ENCODE measurements around the gene CAMTA1. TPM values are rescaled to one million over a fixed set of nuclear protein-coding genes. Genes with fewer than 3 reads are reported as not detected.

Gene CAMTA1
- total RNA-seq, 1 donor from 2014 or later = 77.6 TPM

- no peak overlapping the region for H3K9ac ChIP-seq (ENCODE audit: low read length)
- H3K27ac Mint-ChIP-seq (ENCODE audit: unreplicated experiment) = no peak overlapping the region
- H3K4me3 ChIP-seq (ENCODE audit: insufficient read depth, low read depth, low read length) = no peak overlapping the region
- FAIRE-seq (no peak), DNase-seq (ENCODE audit: low read depth) (no peak)
- no peaks in the 10 kb centered on the region for H3K79me2 ChIP-seq (ENCODE audit: insufficient read depth, low read length)
- no peak overlapping the region for H3K4me2 ChIP-seq (ENCODE audit: low read length)
- no peaks in the 10 kb centered on the region for H4K20me1 ChIP-seq (ENCODE audit: insufficient read depth, low read length)
- H3K27me3 Mint-ChIP-seq (ENCODE audit: low read depth, unreplicated experiment) = peaks cover 42% of the 10 kb centered on the region
- no peak overlapping the region for H2AFZ ChIP-seq (ENCODE audit: low read depth, low read length)
- TF ChIP-seq CTCF (IDR thresholded peaks at IDR 0.05; ENCODE audit: insufficient read depth, low read depth, low read length) (no peak), EZH2 (IDR thresholded peaks at IDR 0.05; ENCODE audit: insufficient read depth, low read length) (no peak)
- no peak overlapping the region for H3K4me3 Mint-ChIP-seq (ENCODE audit: unreplicated experiment)
- H3K4me1 ChIP-seq (ENCODE audit: insufficient read depth, low read length) = no peaks in the 10 kb centered on the region
- H3K36me3 ChIP-seq (ENCODE audit: insufficient read depth, low read length) = no peaks in the 10 kb centered on the region
- H3K27ac ChIP-seq (ENCODE audit: low read depth, low read length) = no peak overlapping the region
- no peaks in the 10 kb centered on the region for H3K4me1 Mint-ChIP-seq (ENCODE audit: low read depth, unreplicated experiment)
- H3K9me3 Mint-ChIP-seq (ENCODE audit: unreplicated experiment) = peaks cover 3% of the 10 kb centered on the region
- peaks cover 11% of the 10 kb centered on the region for H3K27me3 ChIP-seq (ENCODE audit: insufficient read depth, low read length)
- H3K36me3 Mint-ChIP-seq (ENCODE audit: low read depth, unreplicated experiment) = peaks cover 4% of the 10 kb centered on the region
- no peaks in the 10 kb centered on the region for H3K9me3 ChIP-seq (ENCODE audit: insufficient read depth, low read depth, low read length)
Observed at GRCh38 chr1:7018826-7019225, 233.6 kb downstream of the CAMTA1 start.

- TF ChIP-seq CTCF (IDR thresholded peaks at IDR 0.05; ENCODE audit: insufficient read depth, low read depth, low read length) = no peak
- no peak for TF ChIP-seq EZH2 (IDR thresholded peaks at IDR 0.05; ENCODE audit: insufficient read depth, low read length)
- FAIRE-seq (no peak), DNase-seq (ENCODE audit: low read depth) (no peak)
- Histone ChIP-seq H3K9me3 (ENCODE audit: insufficient read depth, low read depth, low read length) (no peaks in the 10 kb centered on the region), H3K4me2 (ENCODE audit: low read length) (no peak overlapping the region), H3K79me2 (ENCODE audit: insufficient read depth, low read length) (no peaks in the 10 kb centered on the region), H4K20me1 (ENCODE audit: insufficient read depth, low read length) (no peaks in the 10 kb centered on the region), H3K4me3 (ENCODE audit: insufficient read depth, low read depth, low read length) (no peak overlapping the region), H3K27ac (ENCODE audit: low read depth, low read length) (no peak overlapping the region), H3K4me1 (ENCODE audit: insufficient read depth, low read length) (no peaks in the 10 kb centered on the region), H3K9ac (ENCODE audit: low read length) (no peak overlapping the region), H2AFZ (ENCODE audit: low read depth, low read length) (no peak overlapping the region), H3K27me3 (ENCODE audit: insufficient read depth, low read length) (peaks cover 11% of the 10 kb centered on the region), H3K36me3 (ENCODE audit: insufficient read depth, low read length) (no peaks in the 10 kb centered on the region)
- no peak overlapping the region for H3K4me3 Mint-ChIP-seq (ENCODE audit: unreplicated experiment)
- H3K27me3 Mint-ChIP-seq (ENCODE audit: low read depth, unreplicated experiment) = peaks cover 45% of the 10 kb centered on the region
- peaks cover 3% of the 10 kb centered on the region for H3K9me3 Mint-ChIP-seq (ENCODE audit: unreplicated experiment)
- H3K36me3 Mint-ChIP-seq (ENCODE audit: low read depth, unreplicated experiment) = peaks cover 4% of the 10 kb centered on the region
- no peak overlapping the region for H3K27ac Mint-ChIP-seq (ENCODE audit: unreplicated experiment)
- H3K4me1 Mint-ChIP-seq (ENCODE audit: low read depth, unreplicated experiment) = no peaks in the 10 kb centered on the region
Observed at GRCh38 chr1:7019510-7019909, 234.3 kb downstream of the CAMTA1 start.

- no peak overlapping the region for H2AFZ ChIP-seq (ENCODE audit: low read depth, low read length)
- Mint-ChIP-seq H3K27ac (ENCODE audit: unreplicated experiment) (no peak overlapping the region), H3K36me3 (ENCODE audit: low read depth, unreplicated experiment) (peaks cover 4% of the 10 kb centered on the region), H3K4me1 (ENCODE audit: low read depth, unreplicated experiment) (no peaks in the 10 kb centered on the region), H3K9me3 (ENCODE audit: unreplicated experiment) (peaks cover 3% of the 10 kb centered on the region), H3K27me3 (ENCODE audit: low read depth, unreplicated experiment) (peaks cover 43% of the 10 kb centered on the region), H3K4me3 (ENCODE audit: unreplicated experiment) (no peak overlapping the region)
- TF ChIP-seq EZH2 (IDR thresholded peaks at IDR 0.05; ENCODE audit: insufficient read depth, low read length) = no peak
- TF ChIP-seq CTCF (IDR thresholded peaks at IDR 0.05; ENCODE audit: insufficient read depth, low read depth, low read length) = no peak
- H3K9me3 ChIP-seq (ENCODE audit: insufficient read depth, low read depth, low read length) = no peaks in the 10 kb centered on the region
- no peak for FAIRE-seq
- peaks cover 11% of the 10 kb centered on the region for H3K27me3 ChIP-seq (ENCODE audit: insufficient read depth, low read length)
- H3K4me1 ChIP-seq (ENCODE audit: insufficient read depth, low read length) = peaks cover 5% of the 10 kb centered on the region
- H3K27ac ChIP-seq (ENCODE audit: low read depth, low read length) = no peak overlapping the region
- no peaks in the 10 kb centered on the region for H3K79me2 ChIP-seq (ENCODE audit: insufficient read depth, low read length)
- no peak overlapping the region for H3K4me3 ChIP-seq (ENCODE audit: insufficient read depth, low read depth, low read length)
- no peak overlapping the region for H3K9ac ChIP-seq (ENCODE audit: low read length)
- no peaks in the 10 kb centered on the region for H4K20me1 ChIP-seq (ENCODE audit: insufficient read depth, low read length)
- no peak overlapping the region for H3K4me2 ChIP-seq (ENCODE audit: low read length)
- DNase-seq (ENCODE audit: low read depth) = no peak
- no peaks in the 10 kb centered on the region for H3K36me3 ChIP-seq (ENCODE audit: insufficient read depth, low read length)
Observed at GRCh38 chr1:7022058-7022457, 236.8 kb downstream of the CAMTA1 start.

Measured in astrocyte (in vitro differentiated cells and primary cell).